ENCODE measurements around the gene INPP4A. TPM values are rescaled to one million over a fixed set of nuclear protein-coding genes. Genes with fewer than 3 reads are reported as not detected.

Gene INPP4A
- total RNA-seq, 2 donors from 2014 or later = 12.7 to 18.2 TPM

DNA sequence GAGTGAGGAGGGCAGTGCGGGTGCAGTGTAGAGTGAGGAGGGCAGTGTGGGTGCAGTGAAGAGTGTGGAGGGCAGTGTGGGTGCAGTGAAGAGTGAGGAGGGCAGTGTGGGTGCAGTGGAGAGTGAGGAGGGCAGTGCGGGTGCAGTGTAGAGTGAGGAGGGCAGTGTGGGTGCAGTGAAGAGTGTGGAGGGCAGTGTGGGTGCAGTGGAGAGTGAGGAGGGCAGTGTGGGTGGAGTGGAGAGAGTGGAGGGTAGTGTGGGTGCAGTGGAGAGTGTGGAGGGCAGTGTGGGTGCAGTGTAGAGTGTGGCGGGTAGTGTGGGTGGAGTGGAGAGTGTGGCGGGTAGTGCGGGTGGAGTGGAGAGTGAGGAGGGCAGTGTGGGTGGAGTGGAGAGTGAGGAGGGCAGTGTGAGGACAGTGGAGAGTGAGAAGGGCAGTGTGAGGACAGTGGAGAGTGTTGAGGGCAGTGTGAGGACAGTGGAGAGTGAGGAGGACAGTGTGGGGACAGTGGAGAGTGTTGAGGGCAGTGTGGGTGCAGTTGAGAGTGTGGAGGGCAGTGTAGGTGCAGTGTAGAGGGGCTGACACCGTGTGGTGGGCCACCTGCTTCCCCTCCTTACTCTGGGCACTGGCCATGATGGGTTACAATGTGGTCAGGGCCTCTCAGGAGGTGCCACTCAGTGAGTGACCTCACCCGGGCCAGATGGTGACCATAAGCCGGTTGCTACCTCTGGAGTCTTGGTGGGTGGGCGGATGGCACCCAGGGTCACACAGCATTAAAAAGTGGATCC, 28.5 kb downstream of the INPP4A start:
- DNase-seq (ENCODE audit: low spot score) = no peak
- Histone ChIP-seq H3K27ac (no peak overlapping the region), H3K27me3 (no peaks in the 10 kb centered on the region), H3K36me3 (no peaks in the 10 kb centered on the region), H3K4me1 (peaks cover 0 to 40% of the 10 kb centered on the region in 2 donors), H3K4me3 (no peak overlapping the region), H3K9me3 (no peaks in the 10 kb centered on the region)
- no peak for TF ChIP-seq CTCF (IDR thresholded peaks at IDR 0.05)

DNA sequence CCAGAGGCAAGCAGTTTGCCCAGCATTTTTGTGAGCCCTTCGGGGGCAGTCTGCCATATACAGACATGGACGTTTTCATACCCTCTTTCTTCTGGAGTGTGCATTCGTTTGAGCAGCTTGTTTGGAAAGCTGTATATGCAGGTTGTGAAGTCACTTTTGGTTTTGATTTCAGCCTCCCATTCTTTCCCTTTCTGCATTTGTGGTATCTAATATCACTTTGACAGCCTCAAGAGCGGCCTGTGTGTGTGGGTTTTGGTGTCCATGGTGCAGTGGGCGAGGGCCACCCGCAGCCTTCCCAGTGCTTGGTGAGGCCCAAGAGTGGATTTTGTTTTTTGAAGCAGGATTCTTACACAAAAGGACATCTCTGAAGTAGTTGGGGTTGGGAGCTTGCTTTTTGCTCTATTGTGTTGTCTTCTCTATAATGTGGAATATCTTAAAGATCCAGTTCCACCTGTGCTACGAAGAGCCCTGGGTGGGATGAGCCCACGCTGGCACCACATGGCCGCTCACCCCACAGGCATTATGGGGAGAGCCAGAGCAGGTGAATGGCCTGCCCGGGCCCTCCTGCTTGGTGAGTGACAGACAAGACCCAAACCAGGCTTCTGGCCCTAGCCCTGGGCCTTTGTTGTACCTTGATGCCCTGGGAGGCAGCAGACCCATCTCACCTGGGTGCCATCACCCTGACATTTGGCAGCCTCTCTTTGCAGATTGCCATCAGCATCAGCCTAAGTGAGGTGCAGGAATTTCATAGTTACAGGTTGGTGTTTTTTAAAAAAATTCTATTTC, 29.5 kb downstream of the INPP4A start:
- peaks cover 0 to 50% of the 10 kb centered on the region in 2 donors for H3K4me1 ChIP-seq
- H3K9me3 ChIP-seq = no peaks in the 10 kb centered on the region
- no peak for DNase-seq (ENCODE audit: low spot score)
- H3K36me3 ChIP-seq = no peaks in the 10 kb centered on the region
- H3K4me3 ChIP-seq = no peak overlapping the region
- H3K27ac ChIP-seq = no peak overlapping the region
- no peaks in the 10 kb centered on the region for H3K27me3 ChIP-seq
- no peak for TF ChIP-seq CTCF (IDR thresholded peaks at IDR 0.05)

GRCh38 chr2:98474979-98475632, 30.4 kb downstream of the INPP4A start:
- H3K4me3 ChIP-seq = no peak overlapping the region
- no peak overlapping the region for H3K27ac ChIP-seq
- H3K4me1 ChIP-seq = peaks cover 1 to 59% of the 10 kb centered on the region in 2 donors
- H3K9me3 ChIP-seq = no peaks in the 10 kb centered on the region
- DNase-seq (ENCODE audit: low spot score) = no peak
- TF ChIP-seq CTCF (IDR thresholded peaks at IDR 0.05) = no peak
- H3K27me3 ChIP-seq = no peaks in the 10 kb centered on the region
- no peaks in the 10 kb centered on the region for H3K36me3 ChIP-seq

DNA sequence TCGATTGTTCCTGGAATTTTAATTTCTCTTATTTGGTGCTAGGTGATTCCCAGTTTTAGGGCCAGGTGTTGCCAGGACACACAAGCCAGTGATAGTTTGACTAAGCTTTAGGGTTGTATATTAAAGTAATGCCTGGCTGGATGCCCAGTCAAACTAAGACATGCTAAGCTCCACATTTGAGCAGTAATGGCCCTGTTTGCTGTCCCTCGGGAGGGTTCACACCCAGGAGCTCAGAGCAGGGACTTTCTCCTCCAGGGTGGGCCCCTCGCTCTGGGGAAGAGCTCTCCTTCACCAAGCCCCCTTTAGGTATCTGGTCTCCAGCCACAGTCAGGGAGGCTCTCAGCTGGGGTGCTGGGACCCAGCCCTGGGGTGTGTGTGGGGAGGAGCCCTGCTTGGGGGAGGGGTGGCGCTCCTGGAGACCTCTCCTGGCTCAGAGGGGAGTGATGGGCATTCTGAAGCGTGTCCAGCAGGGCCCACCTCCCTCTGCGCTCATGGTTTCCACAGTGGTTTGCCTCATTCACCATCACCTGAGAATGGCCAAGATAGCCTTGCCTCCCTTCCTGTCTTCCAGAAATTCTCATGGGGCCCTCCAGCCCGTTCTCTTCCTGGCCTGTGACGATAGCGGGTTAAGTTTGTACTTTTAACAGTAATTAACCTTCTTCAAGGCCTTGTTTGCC, 31.7 kb downstream of the INPP4A start:
- H3K27ac ChIP-seq = no peak overlapping the region
- no peak overlapping the region for H3K4me3 ChIP-seq
- TF ChIP-seq CTCF (IDR thresholded peaks at IDR 0.05) = no peak
- no peak for DNase-seq (ENCODE audit: low spot score)
- H3K4me1 ChIP-seq = peaks cover 3 to 66% of the 10 kb centered on the region in 2 donors
- no peaks in the 10 kb centered on the region for H3K9me3 ChIP-seq
- H3K36me3 ChIP-seq = no peaks in the 10 kb centered on the region
- H3K27me3 ChIP-seq = no peaks in the 10 kb centered on the region

DNA sequence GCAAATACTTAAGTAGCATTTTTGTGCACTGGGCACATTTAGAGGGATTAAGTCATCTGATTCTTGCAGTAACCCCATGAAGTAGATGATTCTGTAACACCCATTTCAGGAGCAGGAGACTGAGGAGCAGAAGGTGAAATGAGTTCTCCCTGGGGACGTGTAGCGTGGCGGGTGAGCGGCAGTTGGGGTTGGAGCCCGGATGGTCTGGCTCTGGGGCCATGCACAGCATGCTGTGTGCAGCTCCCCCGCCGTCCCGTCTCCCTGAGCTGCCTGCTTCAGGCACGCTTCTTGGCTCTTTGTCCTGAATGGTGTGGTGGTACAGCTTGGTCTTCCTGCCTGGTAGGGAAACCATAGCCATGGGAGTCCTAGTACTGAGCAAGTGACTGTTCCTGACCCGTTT, 32.4 kb downstream of the INPP4A start:
- Histone ChIP-seq H3K27ac (no peak overlapping the region), H3K4me1 (peaks cover 3 to 60% of the 10 kb centered on the region in 2 donors), H3K9me3 (no peaks in the 10 kb centered on the region), H3K27me3 (no peaks in the 10 kb centered on the region), H3K4me3 (no peak overlapping the region), H3K36me3 (no peaks in the 10 kb centered on the region)
- DNase-seq (ENCODE audit: low spot score) = no peak
- no peak for TF ChIP-seq CTCF (IDR thresholded peaks at IDR 0.05)

All from right atrium auricular region (tissue), 2 donors.